ENCODE results near the gene GRIK1.

DNA sequence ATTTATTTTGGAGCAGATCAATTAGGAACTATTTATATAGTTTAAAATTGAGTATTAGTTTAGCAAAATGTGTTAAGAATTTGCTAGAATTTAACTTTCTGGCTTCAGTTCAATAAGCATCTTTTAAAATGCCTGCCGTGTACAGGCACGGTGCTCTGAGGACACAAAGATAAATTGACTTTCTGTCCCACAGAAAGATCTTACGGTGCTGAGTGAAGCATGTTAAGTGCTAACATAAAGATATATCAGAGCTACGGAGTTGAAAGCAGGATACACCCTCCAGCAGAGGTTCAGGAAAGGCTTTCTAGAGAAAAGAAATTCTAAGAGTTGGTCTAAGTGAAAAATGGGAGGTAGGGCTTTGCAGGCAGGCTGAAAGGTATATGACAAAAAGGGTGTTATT, 305.4 kb downstream of the GRIK1 start:
- TF ChIP-seq, protein P1, sequence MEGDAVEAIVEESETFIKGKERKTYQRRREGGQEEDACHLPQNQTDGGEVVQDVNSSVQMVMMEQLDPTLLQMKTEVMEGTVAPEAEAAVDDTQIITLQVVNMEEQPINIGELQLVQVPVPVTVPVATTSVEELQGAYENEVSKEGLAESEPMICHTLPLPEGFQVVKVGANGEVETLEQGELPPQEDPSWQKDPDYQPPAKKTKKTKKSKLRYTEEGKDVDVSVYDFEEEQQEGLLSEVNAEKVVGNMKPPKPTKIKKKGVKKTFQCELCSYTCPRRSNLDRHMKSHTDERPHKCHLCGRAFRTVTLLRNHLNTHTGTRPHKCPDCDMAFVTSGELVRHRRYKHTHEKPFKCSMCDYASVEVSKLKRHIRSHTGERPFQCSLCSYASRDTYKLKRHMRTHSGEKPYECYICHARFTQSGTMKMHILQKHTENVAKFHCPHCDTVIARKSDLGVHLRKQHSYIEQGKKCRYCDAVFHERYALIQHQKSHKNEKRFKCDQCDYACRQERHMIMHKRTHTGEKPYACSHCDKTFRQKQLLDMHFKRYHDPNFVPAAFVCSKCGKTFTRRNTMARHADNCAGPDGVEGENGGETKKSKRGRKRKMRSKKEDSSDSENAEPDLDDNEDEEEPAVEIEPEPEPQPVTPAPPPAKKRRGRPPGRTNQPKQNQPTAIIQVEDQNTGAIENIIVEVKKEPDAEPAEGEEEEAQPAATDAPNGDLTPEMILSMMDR (IDR thresholded peaks at IDR 0.05), result no peak
- TF ChIP-seq POLR2A (IDR thresholded peaks at IDR 0.05), result no peak

Measured in thyroid gland (tissue), 4 donors.